Upper lobe of right lung (tissue), 1 donor: ENCODE measurements around the gene USP20. TPM values are rescaled to one million over a fixed set of nuclear protein-coding genes. Genes with fewer than 3 reads are reported as not detected.

ENCODE experiments used
- ATAC-seq: fragments of 200-7000 bp; cut with Tn5 transposase; one replicate; pipeline ENCODE4 v1.9.1; 2020; ENCODE audit warnings: mild to moderate bottlenecking, moderate library complexity
- DNase-seq: peaks from one replicate; pipeline ENCODE4 v3.0.0-alpha.2; 2020
- H3K27ac ChIP-seq: fragments of 200-600 bp; one replicate; pipeline ENCODE4 v1.8.0; 2022
- H3K27me3 ChIP-seq: fragments of 200-600 bp; one replicate; pipeline ENCODE4 v1.8.0; 2022; ENCODE audit warnings: mild to moderate bottlenecking
- H3K36me3 ChIP-seq: fragments of 200-600 bp; one replicate; pipeline ENCODE4 v1.8.0; 2022
- H3K4me1 ChIP-seq: fragments of 200-600 bp; one replicate; pipeline ENCODE4 v1.8.0; 2022
- H3K4me3 ChIP-seq: fragments of 200-600 bp; one replicate; pipeline ENCODE4 v1.8.0; 2022; ENCODE audit warnings: mild to moderate bottlenecking
- H3K9me3 ChIP-seq: fragments of 200-600 bp; one replicate; pipeline ENCODE4 v1.8.0; 2022
- CTCF ChIP-seq: fragments of 200-600 bp; IDR thresholded peaks from one replicate; pipeline ENCODE4 v1.8.0; 2022; ENCODE audit warnings: antibody characterized with exemption
- intact Hi-C: fragments of 100-400 bp; cut with DNase I; formaldehyde crosslinking; loops from one replicate; pipeline ENCODE4 v1.11.0; 2022
- total RNA-seq: library from RNA; stranded (reverse); fragmentation: NEBNext Ultra II Directional; extraction: Animal tissue kit (Norgen Biotek cat#: 25700); gene quantifications from one replicate; pipeline ENCODE4 v1.2.1, GENCODE V29; 2021
- donor health status: DM: no; HTN: yes; CAD: no; lungs with severe emphysema.

The USP20 gene
- total RNA-seq, 1 donor from 2014 or later = 21.4 TPM

GRCh38 chr9:129810116-129810515, 25.1 kb upstream of the USP20 start:
- DNase-seq (no peak), ATAC-seq (no peak)
- Histone ChIP-seq H3K27me3 (no peaks in the 10 kb centered on the region), H3K27ac (no peak overlapping the region), H3K36me3 (peaks cover 52% of the 10 kb centered on the region), H3K4me3 (no peak overlapping the region), H3K4me1 (peaks cover 5% of the 10 kb centered on the region), H3K9me3 (no peaks in the 10 kb centered on the region)
- no peak for TF ChIP-seq CTCF
- intact Hi-C loops = no loop called here

DNA sequence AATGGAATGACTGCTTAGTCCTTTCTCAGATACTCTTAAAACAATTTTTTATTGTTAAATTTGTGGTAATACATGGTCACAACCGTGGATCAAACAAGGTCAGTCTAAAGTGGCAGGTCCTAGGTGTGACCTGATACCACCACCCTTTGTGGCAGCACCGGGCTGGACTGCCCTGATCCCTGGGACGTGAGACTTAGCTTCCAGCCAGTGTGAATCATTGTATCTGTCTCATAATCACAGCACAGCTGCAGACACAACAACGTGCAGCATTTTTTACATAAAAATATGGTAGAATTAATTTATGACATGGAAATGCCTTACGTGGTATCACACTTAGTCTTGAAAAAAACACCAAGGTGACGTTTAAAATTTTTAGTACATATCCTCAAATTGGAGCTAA, 24.5 kb upstream of the USP20 start:
- intact Hi-C loops = no loop called here

DNA sequence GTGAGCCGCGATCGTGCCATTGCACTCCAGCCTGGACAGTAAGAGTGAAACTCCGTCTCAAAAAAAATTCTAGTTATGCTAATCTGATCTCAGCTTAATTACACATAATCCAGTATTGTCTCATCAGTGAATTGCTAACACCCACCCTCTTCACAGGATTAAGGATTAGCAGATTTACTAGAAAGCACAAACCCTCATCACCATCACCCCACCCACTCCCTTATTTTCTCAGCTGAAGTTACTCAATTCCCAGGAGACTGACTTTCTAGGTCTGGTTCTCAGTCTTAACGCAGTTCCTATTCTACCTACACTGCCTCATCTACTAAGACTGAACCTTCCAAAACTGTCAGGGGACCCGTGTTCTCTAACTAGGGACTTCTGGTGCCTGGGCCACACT, 23.3 kb upstream of the USP20 start:
- H3K4me1 ChIP-seq = no peaks in the 10 kb centered on the region
- no peak overlapping the region for H3K4me3 ChIP-seq
- no peaks in the 10 kb centered on the region for H3K9me3 ChIP-seq
- ATAC-seq = no peak
- no peak overlapping the region for H3K27ac ChIP-seq
- peaks cover 68% of the 10 kb centered on the region for H3K36me3 ChIP-seq
- no peak for TF ChIP-seq CTCF
- no peaks in the 10 kb centered on the region for H3K27me3 ChIP-seq
- DNase-seq = no peak
- intact Hi-C loops = no loop called here

More for the DNA sequence above, 24.5 kb upstream of the USP20 start:
- ATAC-seq (no peak), DNase-seq (no peak)
- no peak for TF ChIP-seq CTCF
- H3K4me1 ChIP-seq = peaks cover under 1% of the 10 kb centered on the region
- no peak overlapping the region for H3K27ac ChIP-seq
- H3K9me3 ChIP-seq = no peaks in the 10 kb centered on the region
- no peak overlapping the region for H3K4me3 ChIP-seq
- H3K27me3 ChIP-seq = no peaks in the 10 kb centered on the region
- H3K36me3 ChIP-seq = peaks cover 57% of the 10 kb centered on the region

DNA sequence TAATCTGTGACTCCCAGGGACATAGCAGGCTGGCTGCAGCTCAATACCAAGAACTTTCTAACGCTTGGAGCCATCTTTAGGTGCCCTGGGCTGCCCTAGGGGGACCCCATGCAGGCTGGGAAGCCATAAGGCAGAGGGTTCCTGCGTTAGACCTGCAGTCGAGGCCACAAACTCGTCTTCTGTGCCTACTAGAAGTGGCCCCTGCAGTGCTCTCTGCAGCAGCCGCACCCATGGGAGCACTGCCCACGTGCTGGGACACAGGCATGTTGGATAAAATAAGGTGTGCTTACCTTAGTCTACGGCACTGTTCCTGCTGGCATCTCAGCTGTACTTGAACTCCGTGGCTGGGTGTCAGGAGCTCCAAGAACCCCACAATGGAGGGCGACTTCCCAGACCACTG, 22.9 kb upstream of the USP20 start:
- DNase-seq (no peak), ATAC-seq (no peak)
- Histone ChIP-seq H3K36me3 (peaks cover 67% of the 10 kb centered on the region), H3K9me3 (no peaks in the 10 kb centered on the region), H3K4me3 (no peak overlapping the region), H3K27me3 (no peaks in the 10 kb centered on the region), H3K4me1 (no peaks in the 10 kb centered on the region), H3K27ac (no peak overlapping the region)
- intact Hi-C loops = no loop called here
- no peak for TF ChIP-seq CTCF

- H3K4me3 ChIP-seq = no peak overlapping the region
- no peak overlapping the region for H3K27ac ChIP-seq
- no peaks in the 10 kb centered on the region for H3K4me1 ChIP-seq
- no peak for DNase-seq
- no peaks in the 10 kb centered on the region for H3K9me3 ChIP-seq
- no peak for TF ChIP-seq CTCF
- H3K27me3 ChIP-seq = no peaks in the 10 kb centered on the region
- no peak for ATAC-seq
- H3K36me3 ChIP-seq = peaks cover 77% of the 10 kb centered on the region
- intact Hi-C loops = no loop called here
Measured at GRCh38 chr9:129813661-129814060, 21.6 kb upstream of the USP20 start.
